ENCODE measurements around the gene ATG13.

GRCh38 chr11:46577058-46577457 lies 40.3 kb upstream of the ATG13 start:
- no peak for TF ChIP-seq YY1 (IDR thresholded peaks at IDR 0.05)
- TF ChIP-seq MAX (IDR thresholded peaks at IDR 0.05) = no peak
- no peak for TF ChIP-seq REST (IDR thresholded peaks at IDR 0.05)
- TF ChIP-seq CTCF (IDR thresholded peaks at IDR 0.05; ENCODE audit: low read depth, low read length, missing input control) = no peak
- no peak for TF ChIP-seq JUND (IDR thresholded peaks at IDR 0.05)
- no peak for TF ChIP-seq FOXA2 (IDR thresholded peaks at IDR 0.05)
- TF ChIP-seq GABPA (IDR thresholded peaks at IDR 0.05 in 1 of 2, conservative IDR thresholded peaks at IDR 0.05 in 1 of 2) = no peak
- no peak for TF ChIP-seq TAF1 (conservative IDR thresholded peaks at IDR 0.05)
- no peak for TF ChIP-seq RXRA (IDR thresholded peaks at IDR 0.05)

All from liver (tissue), 3 donors.